Left lung (tissue), 10 donors: ENCODE results near the gene CUL2. TPM values are rescaled to one million over a fixed set of nuclear protein-coding genes. Genes with fewer than 3 reads are reported as not detected.
A peak's percentile ranks its signal among the peaks of the same experiment; 100 is the strongest.

ENCODE experiments used
- ATAC-seq: fragments of 200-7000 bp; cut with Tn5 transposase; one replicate; pipeline ENCODE4 v1.9.1; 2020; ENCODE audit warnings: moderate library complexity
- DNase-seq, 4 donors: peaks; one replicate each; pipeline ENCODE4 v3.0.0-alpha.2; 2013 to 2020
- H3K27ac ChIP-seq, 2 donors: fragments of 200-600 bp; sonication (generic) in 1 of 2; one replicate each; pipeline versions ENCODE4 v1.5.0 to v1.8.0; 2020 to 2021
- H3K27me3 ChIP-seq, 2 donors: fragments of 200-600 bp; sonication (generic) in 1 of 2; one replicate each; pipeline versions ENCODE4 v1.5.0 to v1.8.0; 2020 to 2021
- H3K36me3 ChIP-seq, 2 donors: fragments of 200-600 bp; sonication (generic) in 1 of 2; one replicate each; pipeline versions ENCODE4 v1.5.0 to v1.8.0; 2020 to 2021
- H3K4me1 ChIP-seq, 2 donors: fragments of 200-600 bp; one replicate each; pipeline ENCODE4 v1.8.0; 2021
- H3K4me3 ChIP-seq, 2 donors: fragments of 200-600 bp; sonication (generic) in 1 of 2; one replicate each; pipeline versions ENCODE4 v1.5.0 to v1.8.0; 2020 to 2021; ENCODE audit warnings: mild to moderate bottlenecking in 1 of 2
- H3K9me3 ChIP-seq, 2 donors: fragments of 200-600 bp; sonication (generic) in 1 of 2; one replicate each; pipeline versions ENCODE4 v1.5.0 to v1.8.0; 2020 to 2021
- CTCF ChIP-seq, 2 donors: fragments of 200-600 bp; sonication (generic) in 1 of 2; IDR thresholded peaks; one replicate each; pipeline versions ENCODE4 v1.5.0 to v1.8.0; 2021; ENCODE audit warnings: antibody characterized with exemption in 2 of 2
- intact Hi-C, 2 donors: fragments of 100-400 bp; cut with DNase I; formaldehyde crosslinking; loops; one replicate each; pipeline versions ENCODE4 v1.11.2 to v1.14.2; 2022
- polyA plus RNA-seq, 6 donors: library from polyadenylated mRNA; unstranded; fragments of 120-200 nt; gene quantifications; one replicate each; pipeline ENCODE4 v1.2.1, GENCODE V29; 2013; ENCODE audit not compliant: insufficient read length in 6 of 6
- total RNA-seq, 2 donors: library from RNA; stranded (reverse); fragmentation: NEBNext Ultra II Directional; extraction: Animal tissue kit (Norgen Biotek cat#: 25700); gene quantifications; one replicate each; pipeline ENCODE4 v1.2.1, GENCODE V29; 2021
- donor health status: DM: no; HTN: yes; CAD: no.
- donor health status: DM: no; HTN: no; CAD: no.

Gene CUL2
- total and polyA plus RNA-seq, 8 donors, result 28.7 to 42.5 (median 37.4) TPM

- intact Hi-C loops, result no loop called here
- no peaks in the 10 kb centered on the region for H3K4me1 ChIP-seq
- H3K27me3 ChIP-seq, result no peaks in the 10 kb centered on the region
- DNase-seq, result peak in 2 of 4 donors; percentile 73 to 76
- no peaks in the 10 kb centered on the region for H3K9me3 ChIP-seq
- no peaks in the 10 kb centered on the region for H3K36me3 ChIP-seq
- no peak overlapping the region for H3K4me3 ChIP-seq
- no peak for ATAC-seq
- no peak overlapping the region for H3K27ac ChIP-seq
- TF ChIP-seq CTCF (IDR thresholded peaks at IDR 0.05), result no peak
Measured at GRCh38 chr10:35103882-35104281, 13.7 kb upstream of the CUL2 start.

GRCh38 chr10:35097510-35097909 lies 7.4 kb upstream of the CUL2 start:
- intact Hi-C loops, result no loop called here
- H3K27ac ChIP-seq, result no peak overlapping the region
- DNase-seq, result no peak
- no peak for TF ChIP-seq CTCF (IDR thresholded peaks at IDR 0.05)
- no peak overlapping the region for H3K4me3 ChIP-seq
- no peak for ATAC-seq
- no peaks in the 10 kb centered on the region for H3K9me3 ChIP-seq
- peaks cover 0 to 12% of the 10 kb centered on the region in 2 donors for H3K27me3 ChIP-seq
- no peaks in the 10 kb centered on the region for H3K36me3 ChIP-seq
- no peaks in the 10 kb centered on the region for H3K4me1 ChIP-seq

- Histone ChIP-seq H3K4me3 (no peak overlapping the region), H3K4me1 (no peaks in the 10 kb centered on the region), H3K9me3 (no peaks in the 10 kb centered on the region), H3K36me3 (no peaks in the 10 kb centered on the region), H3K27ac (no peak overlapping the region), H3K27me3 (peaks cover 0 to 12% of the 10 kb centered on the region in 2 donors)
- intact Hi-C loops, result no loop called here
- DNase-seq (no peak), ATAC-seq (no peak)
- TF ChIP-seq CTCF (IDR thresholded peaks at IDR 0.05), result no peak
Measured at GRCh38 chr10:35096312-35096711, 6.2 kb upstream of the CUL2 start.

- Histone ChIP-seq H3K36me3 (no peaks in the 10 kb centered on the region), H3K4me3 (no peak overlapping the region), H3K4me1 (peaks cover 10 to 21% of the 10 kb centered on the region in 2 donors), H3K27ac (no peak overlapping the region), H3K27me3 (peaks cover 0 to 12% of the 10 kb centered on the region in 2 donors), H3K9me3 (no peaks in the 10 kb centered on the region)
- TF ChIP-seq CTCF (IDR thresholded peaks at IDR 0.05), result no peak
- ATAC-seq, result no peak
- intact Hi-C loops, result no loop called here
- no peak for DNase-seq
Measured at GRCh38 chr10:35092851-35093250, 2.7 kb upstream of the CUL2 start.

- TF ChIP-seq CTCF (IDR thresholded peaks at IDR 0.05), result no peak
- DNase-seq (no peak), ATAC-seq (no peak)
- Histone ChIP-seq H3K9me3 (no peaks in the 10 kb centered on the region), H3K4me1 (peaks cover 10 to 27% of the 10 kb centered on the region in 2 donors), H3K27me3 (peaks cover 0 to 7% of the 10 kb centered on the region in 2 donors), H3K27ac (no peak overlapping the region), H3K36me3 (no peaks in the 10 kb centered on the region), H3K4me3 (no peak overlapping the region)
- intact Hi-C loops, result no loop called here
Measured at GRCh38 chr10:35091994-35092790, 2.1 kb upstream of the CUL2 start.
